Measurements from ENCODE around the gene DMAC2L.

GRCh38 chr14:50362764-50363713, 50.9 kb downstream of the DMAC2L start:
- TF ChIP-seq CTCF (IDR thresholded peaks at IDR 0.05; ENCODE audit: borderline replicate concordance, extremely low read depth, low read length, poor library complexity, severe bottlenecking), result no peak
- no peak for TF ChIP-seq EZH2 (IDR thresholded peaks at IDR 0.05; ENCODE audit: borderline replicate concordance, low read depth, low read length, severe bottlenecking)

All from DND-41 (cell line).